ENCODE results near the gene FGF11. TPM values are rescaled to one million over a fixed set of nuclear protein-coding genes. Genes with fewer than 3 reads are reported as not detected.

FGF11 gene
- total RNA-seq, 1 donor, result 3.9 TPM

- no peak for TF ChIP-seq CTCF (IDR thresholded peaks at IDR 0.05; ENCODE audit: insufficient read depth, low read depth, low read length)
- peak overlapping the region; percentile 30 for H3K4me3 ChIP-seq (ENCODE audit: low read depth, low read length)
- no peak for DNase-seq (ENCODE audit: low read depth)
Measured at GRCh38 chr17:7437369-7437863, 1.9 kb upstream of the FGF11 start.

- H3K4me3 ChIP-seq (ENCODE audit: low read depth, low read length), result peak overlapping the region; percentile 44
- peak; percentile 14 for DNase-seq (ENCODE audit: low read depth)
- TF ChIP-seq CTCF (IDR thresholded peaks at IDR 0.05; ENCODE audit: insufficient read depth, low read depth, low read length), result no peak
Measured at GRCh38 chr17:7437950-7438614, 1.2 kb upstream of the FGF11 start.

GRCh38 chr17:7438656-7439460 lies 454 bp upstream of the FGF11 start:
- TF ChIP-seq CTCF (IDR thresholded peaks at IDR 0.05; ENCODE audit: insufficient read depth, low read depth, low read length), result no peak
- H3K4me3 ChIP-seq (ENCODE audit: low read depth, low read length), result peak overlapping the region; percentile 44
- no peak for DNase-seq (ENCODE audit: low read depth)

- DNase-seq (ENCODE audit: low read depth), result peak; percentile 47
- TF ChIP-seq CTCF (IDR thresholded peaks at IDR 0.05; ENCODE audit: insufficient read depth, low read depth, low read length), result no peak
- peak overlapping the region; percentile 60 for H3K4me3 ChIP-seq (ENCODE audit: low read depth, low read length)
Measured at GRCh38 chr17:7440113-7440833, 961 bp downstream of the FGF11 start.

- DNase-seq (ENCODE audit: low read depth), result no peak
- TF ChIP-seq CTCF (IDR thresholded peaks at IDR 0.05; ENCODE audit: insufficient read depth, low read depth, low read length), result no peak
- H3K4me3 ChIP-seq (ENCODE audit: low read depth, low read length), result no peak overlapping the region
Measured at GRCh38 chr17:7440834-7441195, 1.5 kb downstream of the FGF11 start.

- TF ChIP-seq CTCF (IDR thresholded peaks at IDR 0.05; ENCODE audit: insufficient read depth, low read depth, low read length), result no peak
- DNase-seq (ENCODE audit: low read depth), result no peak
- H3K4me3 ChIP-seq (ENCODE audit: low read depth, low read length), result no peak overlapping the region
Measured at GRCh38 chr17:7441266-7441665, 2.0 kb downstream of the FGF11 start.
